Stimulated activated CD4-positive, alpha-beta T cell treated with anti-CD3 and anti-CD28 coated beads, Interleukin-12 subunit alpha, Interleukin-12 subunit beta, amount 100 ng/mL, for 4 hours (primary cell): Measurements from ENCODE around the gene TRERF1.

Experiments used
- DNase-seq: peaks from one replicate; pipeline ENCODE4 v3.0.0-alpha.2; 2020

Gene TRERF1

DNA sequence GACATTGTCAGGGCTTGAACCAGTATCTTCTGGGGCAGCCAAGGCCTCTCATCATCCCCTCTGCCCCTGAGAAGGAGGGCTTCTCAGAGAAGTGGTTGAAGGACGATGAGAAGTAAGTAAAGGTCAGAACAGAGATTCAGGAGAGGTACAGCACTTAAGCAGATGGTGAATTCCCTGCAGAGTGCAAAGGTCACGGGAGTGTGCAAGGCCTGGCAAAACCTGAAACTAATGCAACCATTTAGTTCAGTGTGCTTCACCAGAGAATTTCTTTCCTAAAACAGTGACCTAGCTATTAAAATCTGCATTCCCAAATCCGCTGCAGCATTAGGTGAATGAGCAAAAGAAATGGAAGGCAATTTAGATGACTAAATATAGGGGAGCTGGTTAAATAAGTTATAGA, 58.4 kb downstream of the TRERF1 start:
- DNase-seq = no peak

DNA sequence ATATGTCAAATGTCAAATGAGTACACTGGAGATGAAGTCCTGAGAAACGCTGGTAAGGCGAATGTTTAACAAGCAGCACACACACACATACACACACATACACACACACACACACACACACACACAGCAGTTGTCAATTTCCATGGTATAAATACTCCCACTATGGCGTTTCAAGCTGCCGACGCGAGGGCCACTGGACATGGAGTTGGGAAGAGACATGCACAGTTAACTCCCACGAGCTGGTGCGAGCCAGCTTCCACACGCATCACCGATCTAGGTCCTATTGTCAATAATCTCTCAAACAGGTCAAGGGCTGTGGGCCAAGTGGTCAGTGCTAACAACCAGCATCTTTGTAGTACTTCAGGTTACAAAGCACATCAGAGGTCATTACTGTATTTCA, 58.9 kb downstream of the TRERF1 start:
- DNase-seq = no peak

DNA sequence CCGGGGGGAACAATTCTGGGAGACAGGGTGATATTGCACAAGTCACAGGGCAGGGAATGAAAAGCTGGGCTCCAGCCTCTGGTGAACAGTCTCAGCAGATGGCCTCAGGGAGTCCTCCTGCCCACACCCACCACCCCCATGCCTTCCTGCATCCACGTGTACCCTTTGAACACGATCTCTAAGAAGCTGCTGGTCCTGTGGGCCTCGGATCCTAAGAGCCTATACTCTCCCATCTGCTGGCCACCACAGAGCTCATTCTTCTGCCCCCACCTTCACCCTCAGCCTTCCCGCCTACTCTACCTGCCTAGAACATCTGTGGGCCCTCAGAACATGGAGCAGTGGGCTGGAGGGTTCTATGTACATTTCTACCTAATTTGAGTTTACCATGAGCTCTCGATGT, 60.3 kb downstream of the TRERF1 start:
- DNase-seq = no peak

DNA sequence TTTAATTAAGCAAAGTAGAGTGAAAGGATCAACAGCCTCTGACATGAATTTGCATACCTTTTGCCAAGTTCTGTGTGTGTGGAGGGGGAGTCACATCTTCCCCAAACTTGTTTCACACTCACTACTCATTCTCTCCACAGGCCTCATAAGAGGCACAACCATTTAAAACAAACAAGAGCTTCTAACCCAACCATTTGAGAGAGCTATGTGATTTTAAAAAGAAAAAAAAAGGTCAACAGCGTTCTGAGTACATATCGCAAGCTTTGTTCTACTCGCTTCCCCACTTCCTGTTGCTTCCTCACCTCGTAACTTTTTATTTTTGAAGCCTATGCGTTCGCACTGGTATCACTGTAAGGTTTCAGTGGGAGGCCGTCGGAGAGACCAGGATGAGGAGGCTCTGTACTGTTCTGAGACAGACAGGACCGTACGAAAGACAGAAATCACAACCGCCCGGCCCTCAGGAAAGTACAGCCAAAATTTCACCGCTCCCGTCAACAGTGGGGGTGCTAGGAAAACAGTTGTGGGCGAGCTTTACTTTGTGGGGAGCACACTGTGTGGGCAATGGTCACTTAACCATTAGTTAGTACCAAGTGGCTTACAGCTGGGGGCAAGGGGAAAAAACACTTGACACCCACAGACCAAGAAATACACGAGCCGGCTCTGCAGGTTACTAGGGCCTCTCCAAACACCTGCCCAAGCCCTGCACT, 61.3 kb downstream of the TRERF1 start:
- peak; percentile 45 for DNase-seq

DNA sequence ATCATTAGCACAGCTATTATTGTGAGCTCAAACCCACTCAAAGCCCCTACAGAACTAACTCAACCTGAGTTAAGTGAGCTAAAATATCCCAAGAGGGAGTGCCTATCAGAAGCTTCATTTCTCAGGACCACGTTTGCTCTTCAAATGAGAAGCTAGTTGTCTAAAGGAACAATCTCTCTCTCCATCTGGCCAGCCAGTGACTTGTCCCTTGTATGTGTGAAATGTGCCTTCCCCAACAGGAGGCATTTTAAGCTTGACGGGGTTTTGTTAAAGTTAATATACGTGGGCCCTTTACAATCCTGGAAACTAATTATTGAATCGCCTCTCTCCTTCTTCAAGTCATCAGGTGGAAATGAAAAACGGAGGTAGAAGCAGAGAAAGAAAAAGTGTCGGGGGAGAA, 62.0 kb downstream of the TRERF1 start:
- no peak for DNase-seq

DNA sequence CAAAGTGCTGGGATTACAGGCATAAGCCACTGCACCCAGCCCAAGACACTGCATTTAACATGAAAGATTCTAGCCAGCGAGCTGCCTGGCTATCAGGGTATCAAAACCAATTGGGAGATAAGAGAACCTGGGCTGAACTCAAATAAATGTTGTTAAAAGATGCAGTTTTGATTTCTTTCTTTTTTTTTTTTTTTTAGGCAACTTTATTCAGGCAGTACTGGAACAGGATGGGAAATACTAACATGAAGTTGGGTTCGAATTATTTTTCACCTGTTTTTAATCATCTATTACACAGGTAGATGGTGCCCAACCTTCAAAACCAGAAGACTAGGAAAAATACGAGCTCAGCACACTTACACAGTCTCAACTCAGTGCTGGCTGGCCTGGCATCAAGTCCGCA, 63.7 kb downstream of the TRERF1 start:
- no peak for DNase-seq

DNA sequence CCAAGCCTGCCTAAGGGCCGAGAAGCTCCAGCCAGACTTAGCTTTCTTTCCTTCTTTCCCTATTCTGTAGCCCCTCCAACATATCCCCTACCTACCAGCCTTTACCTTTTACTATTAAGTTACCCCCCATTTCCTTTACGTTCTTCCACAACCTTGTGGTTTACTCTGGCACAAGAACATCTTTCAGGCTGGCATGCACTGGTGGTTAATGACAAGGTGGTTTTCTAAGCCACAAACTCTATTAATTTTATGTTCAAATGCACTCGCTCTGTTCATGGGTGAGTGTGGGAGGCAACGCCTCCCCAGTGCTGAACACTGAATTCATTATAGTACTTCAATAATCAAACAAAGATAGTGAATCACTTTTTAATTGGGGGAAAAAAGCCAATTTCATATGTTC, 64.4 kb downstream of the TRERF1 start:
- no peak for DNase-seq

DNA sequence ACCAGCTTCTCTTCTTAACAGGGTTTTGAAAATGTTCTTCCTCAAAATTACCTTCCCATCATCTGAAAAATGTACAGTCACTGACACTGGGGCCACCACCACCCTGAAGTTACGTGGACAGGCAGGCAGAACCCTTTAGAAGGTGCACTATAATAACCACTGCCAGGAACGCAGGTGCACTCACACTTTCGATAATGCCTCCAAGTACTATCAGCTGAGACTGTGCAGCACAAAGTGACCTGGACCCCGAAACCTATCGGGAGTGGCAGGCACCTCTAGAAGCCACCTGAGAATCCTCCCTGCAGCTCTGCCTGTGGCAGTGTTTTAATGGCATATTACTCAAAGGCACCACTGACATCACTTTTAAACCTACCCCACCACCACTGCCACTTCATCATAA, 66.4 kb downstream of the TRERF1 start:
- no peak for DNase-seq

DNA sequence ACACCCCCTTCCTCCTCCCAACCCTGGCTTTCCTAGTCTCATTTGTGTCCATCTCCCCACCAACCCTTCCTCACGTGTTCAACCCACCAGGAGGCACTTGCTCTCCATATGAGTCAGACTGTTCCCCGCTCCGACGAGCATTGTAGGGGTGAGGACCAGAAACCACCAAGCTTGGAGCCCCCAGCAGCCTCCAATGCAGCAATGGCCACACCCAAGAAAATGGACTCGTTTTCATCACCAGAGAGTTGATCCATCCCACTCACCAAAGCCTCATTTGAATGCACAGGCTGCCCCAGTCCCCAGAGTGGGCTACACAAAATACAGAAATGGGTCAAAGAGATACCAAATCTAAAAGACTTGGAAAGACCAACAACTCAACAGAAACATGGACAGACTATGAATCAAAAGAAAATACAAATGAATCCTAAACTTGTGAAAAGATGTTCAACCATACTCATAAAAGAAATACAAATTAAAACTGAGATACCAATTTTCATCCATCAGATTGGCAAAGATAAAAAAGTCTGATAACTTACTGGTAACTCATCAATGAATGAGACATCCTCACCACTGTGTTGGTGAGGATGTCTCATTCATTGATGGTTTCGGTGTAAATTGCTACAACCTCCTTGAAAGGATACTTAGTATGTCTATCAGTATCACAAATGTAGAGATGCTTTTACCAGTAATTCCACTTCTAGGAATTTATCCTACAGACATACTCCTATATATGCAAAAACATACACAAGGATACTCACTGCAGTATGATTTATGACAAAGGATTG, 68.1 kb downstream of the TRERF1 start:
- DNase-seq = no peak

DNA sequence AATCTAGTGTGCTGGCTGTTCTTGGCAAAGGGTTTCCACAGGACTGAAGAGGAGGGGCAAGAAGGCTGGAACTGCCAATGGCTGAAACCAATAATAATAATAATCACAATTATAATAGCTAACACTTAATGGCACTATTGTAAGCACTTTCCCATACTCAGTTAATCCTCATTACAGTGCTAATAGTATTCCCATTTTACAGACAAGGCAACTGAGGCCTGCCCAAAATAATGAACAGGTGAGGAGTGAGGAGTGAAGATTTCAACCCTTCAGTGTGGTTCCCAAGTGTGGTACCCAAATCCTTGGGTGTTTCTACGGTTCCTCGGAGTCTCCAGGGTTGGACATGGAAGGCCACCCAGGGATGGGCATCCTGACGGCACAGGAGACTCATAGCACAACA, 69.9 kb downstream of the TRERF1 start:
- DNase-seq = no peak

DNA sequence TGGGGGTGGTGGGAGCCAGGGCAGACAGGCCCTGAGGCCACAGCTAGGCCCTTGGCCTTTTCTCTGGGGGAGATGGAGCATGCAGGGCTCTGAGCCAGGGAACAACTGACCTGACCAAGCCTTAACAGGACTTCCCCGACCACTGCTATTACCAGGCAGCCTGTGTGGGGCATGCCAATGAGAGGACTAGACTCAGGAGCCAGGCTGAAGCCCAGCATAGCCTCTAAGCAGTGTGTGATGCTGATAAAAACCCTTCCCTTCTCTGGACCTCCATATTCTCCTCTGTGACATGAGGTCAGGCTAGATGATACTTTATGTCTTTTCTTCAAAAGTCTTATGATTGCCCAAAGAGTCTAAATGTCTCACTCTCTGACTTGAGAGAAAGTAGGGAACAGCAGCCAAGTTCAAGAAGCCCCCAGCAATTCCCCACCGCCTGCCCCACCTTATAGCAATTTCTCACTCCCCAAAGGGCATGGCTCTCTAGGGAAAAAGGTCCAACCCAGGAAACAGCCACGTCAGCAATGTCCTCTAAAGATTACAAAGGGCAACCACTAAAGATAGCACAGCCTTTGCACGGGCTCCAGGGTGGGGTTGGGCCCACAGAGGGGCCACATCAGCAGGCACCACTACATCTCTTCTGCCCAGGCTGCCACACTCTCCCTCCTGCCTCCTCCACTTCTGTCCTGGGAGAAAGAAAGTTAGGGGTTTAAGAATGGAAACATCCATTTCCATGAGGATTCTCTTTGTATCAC, 71.3 kb downstream of the TRERF1 start:
- DNase-seq = no peak

DNA sequence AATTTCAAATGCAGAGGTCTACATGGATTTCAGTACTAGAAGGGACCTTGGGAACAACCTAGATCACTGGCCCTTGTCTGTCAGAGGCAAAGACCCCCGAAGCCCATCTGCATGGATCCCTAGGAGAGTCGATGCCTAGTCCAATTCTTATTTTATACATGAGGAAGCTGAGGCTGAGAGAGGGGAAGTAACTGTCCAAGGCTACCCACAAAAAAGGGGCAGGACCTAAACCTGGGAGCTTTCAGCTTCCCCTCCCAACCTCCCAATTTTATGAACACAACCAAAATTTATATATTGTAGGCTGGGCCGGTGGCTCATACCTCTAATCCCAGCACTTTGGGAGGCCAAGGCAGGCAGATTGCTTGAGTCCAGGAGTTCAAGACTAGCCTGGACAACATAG, 73.2 kb downstream of the TRERF1 start:
- no peak for DNase-seq

DNA sequence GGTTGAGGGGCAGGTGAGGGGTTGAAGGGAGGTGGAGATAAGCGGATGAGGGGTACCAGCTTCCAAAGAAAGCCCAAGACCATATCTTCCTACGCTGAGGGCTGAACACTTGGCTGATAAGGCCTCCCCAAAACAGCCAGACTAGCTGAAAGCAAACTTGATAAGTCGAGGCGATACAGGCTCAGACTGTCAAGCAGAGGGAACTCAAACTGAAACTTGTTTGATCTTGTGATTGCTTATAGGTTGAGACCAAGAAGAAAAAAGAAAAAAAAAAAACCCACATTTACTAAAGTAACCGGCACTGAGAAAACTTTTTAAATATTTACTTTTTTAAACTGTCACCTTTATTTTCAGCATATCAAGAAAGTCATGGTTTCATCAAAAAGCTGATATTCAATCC, 73.6 kb downstream of the TRERF1 start:
- no peak for DNase-seq

DNA sequence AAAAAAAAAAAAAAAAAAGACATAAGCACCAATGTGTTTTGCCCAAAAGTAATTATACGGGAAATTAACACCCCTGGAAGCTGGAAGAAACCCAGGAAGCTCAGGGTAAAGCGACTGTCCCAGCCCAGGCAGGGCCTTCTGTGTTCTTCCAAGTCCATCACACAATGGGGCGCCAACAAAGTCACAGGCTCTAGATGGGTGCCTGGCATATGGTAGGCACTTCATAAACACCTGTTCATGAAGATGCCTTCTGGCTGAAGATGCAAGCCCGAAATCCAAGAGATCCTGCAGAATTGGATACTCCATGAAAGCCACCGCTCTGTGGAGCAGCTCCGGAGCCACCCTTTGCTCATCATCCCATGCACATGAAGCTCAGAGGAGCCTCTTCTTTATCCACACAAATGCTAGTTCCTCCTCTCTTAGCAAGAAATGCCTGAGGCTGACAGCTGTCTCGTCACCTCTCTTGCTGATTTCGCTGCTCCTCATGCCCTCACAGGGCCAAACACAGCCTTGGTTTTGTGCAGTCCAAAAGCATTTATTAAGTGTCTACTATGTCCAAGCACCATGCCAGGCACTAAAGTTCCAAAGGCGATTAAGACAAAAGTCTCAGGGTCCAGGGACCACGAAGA, 76.6 kb downstream of the TRERF1 start:
- no peak for DNase-seq

DNA sequence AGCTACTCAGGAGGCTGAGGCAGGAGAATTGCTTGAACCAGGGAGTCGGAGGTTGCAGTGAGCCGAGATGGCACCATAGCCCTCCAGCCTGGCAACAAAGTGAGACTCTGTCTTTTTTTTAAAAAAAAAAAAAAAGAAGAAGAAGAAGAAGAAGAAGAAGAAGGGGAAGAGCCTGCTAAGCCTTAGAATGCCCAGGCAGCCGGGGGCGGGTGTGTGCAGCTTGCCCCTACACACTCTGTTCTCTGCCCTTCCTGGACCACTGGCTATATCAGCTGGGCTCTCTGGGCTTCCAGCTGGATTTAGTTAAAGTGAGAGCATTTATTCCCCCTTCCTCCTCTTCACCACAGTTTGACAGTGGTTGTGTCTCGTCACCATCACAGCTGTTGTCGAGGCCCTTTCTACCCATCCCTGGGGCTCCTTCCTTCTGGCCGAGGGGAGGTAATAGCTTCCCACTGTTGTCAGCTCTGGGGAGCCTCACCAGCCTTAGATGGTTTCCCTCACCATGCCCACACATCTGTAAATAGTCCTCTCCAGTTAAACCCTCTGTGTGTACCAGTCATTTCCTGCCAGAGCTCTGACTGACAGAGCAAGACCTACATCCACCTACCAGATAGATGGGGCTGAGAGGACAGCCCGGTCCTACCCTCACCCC, 77.6 kb downstream of the TRERF1 start:
- no peak for DNase-seq

DNA sequence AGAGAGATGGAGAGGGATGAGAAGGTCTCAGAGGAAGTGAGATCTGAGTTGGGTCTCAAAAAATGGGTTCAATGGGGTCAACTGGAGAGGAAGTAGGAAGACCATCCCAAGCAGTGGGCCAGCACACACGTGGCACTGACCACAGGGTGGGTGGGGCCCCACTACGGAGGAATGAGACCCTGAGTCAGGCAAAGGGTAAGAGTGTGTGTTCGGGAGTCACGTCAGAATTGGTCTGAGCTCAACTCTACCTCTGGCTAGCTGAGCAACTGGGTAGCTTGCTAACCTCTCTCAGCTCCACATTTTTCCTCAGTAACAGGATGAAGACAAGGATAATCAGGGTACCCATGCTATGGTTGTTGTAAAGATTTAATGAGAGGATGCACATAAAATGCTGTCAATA, 79.0 kb downstream of the TRERF1 start:
- no peak for DNase-seq

DNA sequence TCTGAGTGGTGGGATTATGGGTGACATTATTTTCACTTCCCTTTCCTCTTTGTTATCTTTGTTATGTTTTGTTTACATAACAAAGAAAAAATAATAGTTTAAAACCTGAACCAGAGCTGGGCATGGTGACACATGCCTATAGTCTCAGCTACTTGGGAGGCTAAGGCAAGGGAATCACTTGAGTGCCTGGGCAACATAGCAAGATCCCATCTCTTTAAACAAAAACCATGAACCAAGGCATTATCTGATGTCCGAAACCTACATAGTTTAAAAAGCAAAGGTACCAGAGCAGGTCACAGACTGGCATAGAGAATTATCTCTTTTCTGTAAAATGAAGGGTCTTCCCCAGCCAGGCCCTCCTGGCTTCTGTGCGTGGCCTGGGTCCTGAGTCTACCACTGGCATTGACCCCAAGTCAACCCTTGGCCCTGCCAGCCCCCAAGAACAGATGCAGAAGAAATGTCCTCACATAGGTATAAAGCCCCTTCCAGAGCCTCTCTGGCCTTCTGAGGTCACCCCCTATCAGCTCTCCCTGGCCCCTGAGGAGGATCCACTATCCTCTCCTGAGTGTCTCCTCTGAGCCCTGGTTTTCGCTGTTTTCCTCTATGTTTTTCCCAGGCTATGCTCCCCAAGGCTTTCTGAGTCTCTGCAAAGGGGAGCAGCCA, 81.3 kb downstream of the TRERF1 start:
- no peak for DNase-seq

DNA sequence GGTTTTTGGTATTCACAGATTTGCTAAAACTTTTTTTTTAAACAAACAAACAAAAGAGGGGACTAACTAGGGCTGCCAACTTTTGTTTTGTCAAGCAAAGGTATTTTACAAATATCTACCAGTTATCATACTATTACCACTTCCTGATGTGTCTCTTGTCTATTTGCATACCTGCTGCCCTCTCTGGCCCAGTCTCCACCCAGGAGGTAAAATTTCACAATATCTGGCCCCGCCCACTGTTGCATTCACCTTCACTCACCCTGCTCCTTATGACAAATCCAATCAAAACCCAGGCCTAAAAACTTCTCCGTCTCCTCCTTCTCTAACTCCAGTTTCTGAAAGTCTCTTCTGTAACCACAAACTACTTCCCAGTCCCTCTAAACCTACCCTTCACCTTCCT, 82.2 kb downstream of the TRERF1 start:
- DNase-seq = no peak

DNA sequence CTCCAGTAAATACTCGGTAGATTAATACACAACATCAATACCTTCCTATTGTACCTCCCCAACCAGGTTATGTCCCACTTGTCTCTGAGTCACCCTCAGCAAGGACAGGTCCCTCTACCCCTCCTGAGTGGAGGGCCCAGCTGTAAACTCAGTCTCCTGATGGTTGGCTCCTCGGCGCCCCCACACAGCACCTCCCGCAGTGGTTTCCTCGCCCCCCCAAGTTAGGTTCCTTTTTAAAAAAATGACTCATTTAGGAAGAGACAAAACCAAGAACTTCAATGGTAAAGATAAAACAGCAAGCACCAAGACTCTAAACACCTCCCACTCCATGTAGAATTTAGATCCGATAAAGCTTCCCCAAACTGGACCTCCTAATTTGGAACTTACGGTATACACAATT, 83.5 kb downstream of the TRERF1 start:
- DNase-seq = peak; percentile 55

DNA sequence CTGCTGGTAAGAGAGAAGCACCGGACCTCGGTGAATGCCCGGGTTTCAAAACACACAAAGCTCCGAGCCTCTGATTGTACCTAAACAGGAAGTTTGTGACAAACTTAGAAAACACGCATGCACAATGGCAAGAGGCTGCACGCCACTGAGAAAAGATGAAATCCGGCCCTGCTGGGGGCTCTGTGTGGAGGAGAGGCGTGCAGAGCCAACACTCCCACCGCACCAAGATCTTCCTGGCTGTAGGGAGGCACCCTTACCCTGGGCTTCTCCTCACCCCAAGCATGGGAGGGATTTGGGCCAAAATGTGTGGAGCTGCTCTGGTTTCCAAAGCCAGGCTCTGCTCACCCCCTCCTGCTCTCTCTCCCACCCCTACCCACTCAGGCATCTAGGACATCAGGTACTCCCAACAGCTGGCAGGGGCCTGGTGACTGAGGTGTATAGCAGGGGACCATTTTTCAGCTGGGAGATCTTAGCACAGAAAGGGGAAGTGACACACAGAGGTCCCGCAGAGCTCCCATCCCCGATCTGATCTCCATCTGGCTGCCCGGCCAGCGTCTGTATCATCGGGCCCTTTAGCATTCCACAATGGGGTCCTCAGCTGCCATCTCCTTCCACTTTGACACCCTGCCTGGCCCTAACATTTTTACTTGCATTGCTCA, 84.2 kb downstream of the TRERF1 start:
- DNase-seq = no peak

DNA sequence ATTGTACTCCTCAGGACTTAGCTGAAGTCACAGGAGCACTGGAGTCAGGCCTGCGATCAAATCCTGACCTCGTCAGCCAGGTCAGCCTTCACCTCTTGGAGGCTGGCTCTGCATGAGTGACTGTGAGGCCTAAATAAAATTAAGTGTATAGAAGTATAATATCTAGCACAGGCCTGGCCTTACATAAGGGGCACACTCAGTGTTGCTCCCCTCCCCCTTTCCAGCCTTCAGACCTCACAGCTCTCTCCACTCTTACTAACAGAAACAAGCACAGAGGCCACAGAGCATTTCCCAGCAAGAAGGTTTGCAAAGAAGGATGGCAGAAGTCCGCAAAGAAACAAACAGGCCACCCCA, 84.8 kb downstream of the TRERF1 start:
- DNase-seq = no peak
